HG03108 (cell line): Measurements from ENCODE around the gene UBE2V1.
"Not testable (repeated sequence)": the region's sequence is repeated elsewhere in the genome, so short reads cannot be mapped to it uniquely, and the experiment has no call there.

Experiments
- ATAC-seq: cut with Tn5 transposase; IDR thresholded peaks from one replicate; pipeline ENCODE4 v1.9.1; 2021; ENCODE audit warnings: moderate library complexity; ENCODE audit not compliant: unreplicated experiment

Gene UBE2V1

DNA sequence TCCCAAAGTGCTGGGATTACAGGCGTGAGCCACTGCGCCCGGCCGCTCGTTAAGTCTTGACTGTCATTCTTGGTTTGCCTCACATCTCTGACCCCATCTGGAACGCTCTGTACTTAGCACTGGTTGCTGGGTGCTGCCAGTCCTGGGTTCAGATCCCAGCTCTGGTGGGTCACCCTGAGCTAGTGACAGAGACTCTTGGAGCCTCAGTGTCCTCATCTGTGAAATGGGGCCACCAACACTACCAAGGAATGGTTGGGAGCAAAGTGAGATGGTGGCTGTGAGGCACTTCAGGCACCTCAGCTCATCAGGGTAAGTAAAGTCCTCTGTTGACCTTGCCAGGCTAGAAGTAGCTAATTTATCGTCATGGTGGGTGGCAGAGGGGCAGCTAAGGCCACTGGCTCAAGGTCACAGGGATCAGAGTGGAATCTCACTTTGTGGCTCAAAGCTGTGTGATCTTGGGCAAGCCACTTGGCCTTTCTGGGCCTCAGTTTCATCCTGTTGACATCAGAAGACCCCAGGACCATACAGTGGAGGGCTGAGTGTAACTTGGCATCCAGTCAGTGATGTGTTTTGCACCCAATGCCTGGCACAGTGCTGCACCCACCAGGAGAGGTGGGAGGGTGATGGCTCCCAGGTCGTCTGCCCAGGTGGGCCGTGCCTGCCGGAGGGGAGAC lies 46.7 kb downstream of the UBE2V1 start:
- no peak for ATAC-seq

DNA sequence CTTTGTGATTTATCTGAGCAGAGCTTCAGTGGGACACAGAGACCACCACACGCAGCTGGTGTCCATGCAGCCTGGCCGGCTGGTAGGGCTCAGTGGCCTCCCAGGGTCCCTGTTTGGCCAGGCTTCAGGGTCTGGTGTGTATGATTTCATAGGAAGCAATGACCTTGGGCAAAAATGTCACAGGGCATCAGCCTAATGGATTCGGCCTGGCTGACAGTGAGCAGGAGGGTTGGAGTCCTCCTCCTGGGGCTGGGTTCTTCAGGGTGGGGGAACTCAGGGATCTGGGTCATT lies 47.7 kb downstream of the UBE2V1 start:
- no peak for ATAC-seq

GRCh38 chr20:50063763-50064162 lies 49.2 kb downstream of the UBE2V1 start:
- not testable (repeated sequence) for ATAC-seq

GRCh38 chr20:50062006-50062838 lies 50.7 kb downstream of the UBE2V1 start:
- ATAC-seq, result no peak

DNA sequence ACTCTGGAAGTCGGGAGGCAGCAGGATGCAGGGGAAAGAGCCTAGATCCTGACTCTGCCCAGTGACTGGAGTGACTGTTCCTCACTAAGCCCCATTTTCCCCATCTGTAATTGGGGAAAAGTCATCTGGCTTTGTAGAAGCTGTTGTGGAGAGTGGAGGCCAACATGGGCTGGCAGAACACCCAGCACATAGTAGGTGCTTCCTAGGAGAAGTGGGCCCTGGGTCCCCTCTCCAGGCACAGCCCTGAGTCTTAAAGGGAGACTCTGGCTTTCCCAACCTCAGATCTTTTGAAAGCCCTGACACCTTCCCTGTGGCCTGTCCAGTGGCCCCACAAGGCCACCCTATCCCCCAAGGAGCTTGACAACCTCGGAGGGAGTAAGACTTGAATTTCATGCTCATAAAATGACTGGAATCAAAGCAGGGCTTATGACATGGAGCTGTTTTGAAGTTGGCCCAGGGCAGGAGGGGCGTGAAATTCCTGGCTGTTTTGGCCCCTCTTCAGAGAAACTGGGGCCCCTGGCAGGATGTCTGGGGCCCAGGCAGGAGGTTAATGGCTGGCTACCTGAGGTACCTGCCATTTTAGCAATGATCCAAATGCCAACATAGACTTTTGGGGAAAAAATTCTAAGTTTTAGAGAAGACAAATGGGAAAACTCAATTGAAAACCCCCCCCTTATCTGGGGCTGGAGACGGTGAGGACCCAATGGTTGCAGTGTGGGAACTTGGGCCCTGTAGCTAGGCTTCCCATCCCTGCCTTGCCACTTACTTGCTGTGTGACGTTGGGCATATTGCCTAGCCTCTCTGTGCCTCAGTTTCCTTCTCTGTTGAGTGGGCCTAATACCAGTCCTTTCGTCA lies 51.6 kb downstream of the UBE2V1 start:
- no peak for ATAC-seq

DNA sequence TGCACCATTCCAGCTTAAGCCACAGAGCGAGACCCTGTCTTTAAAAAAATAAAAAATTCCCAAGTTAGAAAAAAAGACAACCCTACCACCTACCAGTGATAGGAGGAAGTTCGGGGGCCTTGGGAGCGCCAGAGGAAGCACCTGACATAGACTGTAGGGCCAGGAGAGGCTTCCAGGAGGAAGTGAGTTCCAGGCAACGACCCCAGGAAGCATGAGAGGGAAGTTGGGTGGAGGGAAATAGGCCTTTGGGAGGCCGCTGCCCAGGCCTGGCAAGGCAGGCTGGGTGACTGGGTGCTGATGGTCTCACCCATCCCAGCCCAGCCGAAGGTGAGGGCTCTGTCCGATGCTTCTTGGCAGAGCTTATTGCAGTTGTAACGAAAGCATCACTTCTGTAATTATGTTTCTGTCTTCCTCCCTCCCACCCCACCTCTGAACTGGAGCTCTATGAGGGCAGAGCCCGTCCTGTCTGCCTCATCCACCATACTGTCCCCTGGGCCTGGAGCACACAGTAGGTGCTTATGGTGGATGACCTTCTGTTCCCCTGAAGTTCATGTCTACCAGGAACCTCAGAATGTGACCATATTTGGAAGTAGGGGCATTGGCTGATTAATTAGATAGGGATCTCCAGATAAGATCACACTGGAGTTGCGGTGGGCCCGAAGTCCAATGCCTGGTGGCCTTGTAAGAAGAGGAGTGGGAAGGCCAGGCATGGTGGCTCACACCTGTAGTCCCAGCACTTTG lies 54.1 kb downstream of the UBE2V1 start:
- ATAC-seq, result no peak

DNA sequence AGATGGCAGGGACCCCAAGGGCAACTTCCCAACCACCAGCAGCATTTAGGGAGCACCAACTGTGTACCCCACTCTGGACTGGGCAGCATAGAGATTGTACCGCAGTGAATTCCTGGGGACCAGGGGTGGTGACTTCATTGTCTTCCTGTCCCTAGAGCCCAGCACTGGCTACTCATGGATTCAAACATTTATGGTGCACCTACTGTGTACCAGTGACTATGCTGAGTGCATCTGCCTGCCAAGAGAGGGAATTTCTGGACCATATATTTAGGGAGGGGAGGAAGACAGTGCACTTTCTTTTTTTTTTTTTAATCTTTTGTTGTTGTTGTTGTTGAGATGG lies 55.3 kb downstream of the UBE2V1 start:
- no peak for ATAC-seq

GRCh38 chr20:50056951-50057713 lies 55.8 kb downstream of the UBE2V1 start:
- no peak for ATAC-seq

DNA sequence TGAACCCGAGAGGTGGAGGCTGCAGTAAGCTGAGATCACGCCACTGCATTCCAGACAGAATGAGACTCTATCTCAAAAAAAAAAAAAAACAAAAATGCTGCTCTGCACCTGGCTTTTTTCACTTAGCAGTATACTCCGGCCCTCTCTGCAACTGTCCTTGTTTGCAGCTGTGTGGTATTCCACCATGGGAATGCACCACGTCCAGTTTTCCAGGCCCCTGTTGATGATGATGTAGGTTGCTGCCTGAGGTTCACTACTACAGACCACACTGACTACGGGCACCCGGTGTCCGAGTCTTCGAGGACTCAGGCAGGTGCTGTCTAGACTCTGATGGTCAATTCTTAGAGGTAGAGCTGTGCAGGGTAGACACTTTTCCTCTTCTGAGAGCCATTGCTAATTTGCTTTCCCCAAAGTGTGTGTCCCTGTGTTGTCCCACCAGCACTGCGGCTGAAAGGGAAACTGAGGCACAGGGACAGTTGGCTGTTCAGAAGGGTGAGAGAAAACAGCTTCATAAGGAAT lies 56.5 kb downstream of the UBE2V1 start:
- no peak for ATAC-seq

GRCh38 chr20:50055524-50056083 lies 57.3 kb downstream of the UBE2V1 start:
- no peak for ATAC-seq

- no peak for ATAC-seq
These were observed 58.1 kb downstream of the UBE2V1 start for GRCh38 chr20:50054626-50055511.

- no peak for ATAC-seq
These were observed 58.8 kb downstream of the UBE2V1 start for GRCh38 chr20:50054231-50054547.

DNA sequence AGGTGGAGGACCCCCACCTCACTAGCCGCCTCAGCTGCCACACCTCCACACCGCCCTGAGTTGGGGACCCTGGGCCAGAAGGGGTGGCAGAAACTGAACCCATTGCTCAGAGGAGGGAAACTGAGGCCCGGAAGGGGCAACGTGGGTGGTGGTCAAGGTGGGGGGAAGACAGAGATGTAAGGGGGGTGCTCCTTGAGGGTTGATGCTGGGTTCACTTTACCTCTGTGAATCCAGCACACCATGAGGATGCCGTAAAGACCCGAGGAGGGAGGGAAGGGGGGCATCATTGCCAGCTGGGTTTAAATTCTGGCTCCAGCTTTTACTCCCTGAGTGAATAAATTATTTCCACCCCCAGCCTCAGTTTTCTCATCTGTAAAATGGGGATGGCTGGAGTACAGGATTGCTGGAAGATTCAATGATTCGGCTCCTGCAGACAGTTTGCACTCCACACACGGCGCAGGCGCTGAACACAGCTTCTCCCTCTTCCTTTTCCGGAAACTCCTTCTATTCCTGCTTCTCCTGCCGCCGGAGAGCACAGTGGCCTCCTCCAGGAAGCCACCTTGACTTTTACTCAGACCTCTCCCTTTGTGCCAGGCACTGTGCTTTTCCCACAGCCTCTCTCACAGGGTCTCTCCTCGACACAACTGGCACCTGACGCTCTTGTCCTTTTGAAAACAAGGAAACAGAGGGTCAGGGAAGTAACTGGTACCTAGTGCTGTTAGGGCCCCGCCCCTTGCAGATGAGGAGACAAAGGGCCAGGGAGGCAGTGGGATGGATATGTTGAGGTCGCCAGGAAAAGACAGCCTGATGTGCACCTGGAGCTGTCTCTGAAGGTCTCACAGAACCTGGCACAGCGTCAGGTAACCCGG lies 59.4 kb downstream of the UBE2V1 start:
- no peak for ATAC-seq

DNA sequence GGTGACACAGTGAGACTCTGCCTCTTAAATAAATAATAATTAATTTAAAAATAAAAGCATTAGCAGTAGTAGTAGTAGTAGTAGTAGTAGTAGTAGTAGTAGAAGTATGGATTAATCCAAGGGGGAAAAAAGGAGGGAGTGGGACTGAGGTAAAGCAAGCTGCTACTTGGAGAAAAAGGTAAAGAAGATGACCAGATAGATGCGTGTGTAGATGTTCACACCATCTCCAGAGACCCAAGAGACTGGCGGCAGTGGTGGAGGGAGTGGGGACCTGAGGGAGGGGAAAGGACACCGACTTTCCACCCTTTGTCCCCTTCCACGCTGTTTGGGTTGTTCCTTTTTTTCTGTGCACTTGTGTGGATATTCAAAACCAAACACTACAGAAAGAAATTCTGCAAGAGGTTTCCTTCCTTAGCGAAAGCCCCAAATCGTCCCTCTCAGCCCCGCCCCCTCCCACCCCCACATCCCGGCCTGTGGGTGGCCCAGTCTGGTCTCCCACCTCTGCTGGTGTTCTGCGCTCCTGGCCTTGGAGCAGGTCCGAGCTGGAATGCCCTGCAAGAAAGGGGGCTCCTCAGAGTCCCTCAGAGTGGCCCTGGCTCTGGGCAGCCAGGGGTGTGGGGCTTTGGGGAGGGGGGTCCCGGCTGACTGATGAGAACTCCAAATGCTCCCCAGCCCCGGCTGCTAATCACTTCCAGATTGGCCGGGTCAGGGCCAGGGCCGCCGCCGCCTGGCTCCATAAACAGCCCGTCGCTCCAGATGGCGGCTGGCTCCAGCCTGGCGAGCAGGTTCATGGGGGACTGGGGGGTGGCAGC lies 60.2 kb downstream of the UBE2V1 start:
- no peak for ATAC-seq

GRCh38 chr20:50050660-50051308 lies 62.2 kb downstream of the UBE2V1 start:
- ATAC-seq, result no peak

- no peak for ATAC-seq
These were observed 62.7 kb downstream of the UBE2V1 start for GRCh38 chr20:50050214-50050613.
